GM23338 (cell line): ENCODE data around the gene C13orf46.

Source experiments
- CREB1 ChIP-seq: fragments of 250-450 bp; sonication (Bioruptor Pico); IDR thresholded peaks from 2 replicates; pipeline ENCODE4 v1.5.0; 2020; ENCODE audit warnings: low read depth, mild to moderate bottlenecking, moderate library complexity
- CTCF ChIP-seq, 2 experiments: fragments of 200-600 bp in 1 of 2; sonication (generic) in 1 of 2; conservative IDR thresholded peaks; 2 replicates each; pipeline versions ENCODE4 v1.5.1 to v1.6.1; 2016 to 2017; ENCODE audit warnings: antibody characterized with exemption in 2 of 2, low read depth in 2 of 2, mild to moderate bottlenecking in 2 of 2, moderate library complexity in 1 of 2
- EZH2 ChIP-seq: fragments of 200-600 bp; sonication (generic); IDR thresholded peaks from one replicate; pipeline ENCODE4 v1.8.0; 2017; ENCODE audit warnings: antibody characterized with exemption, mild to moderate bottlenecking, low read depth; ENCODE audit not compliant: unreplicated experiment
- EZH2phosphoT487 ChIP-seq: fragments of 200-600 bp; sonication (generic); IDR thresholded peaks from one replicate; pipeline ENCODE4 v1.8.1; 2018; ENCODE audit warnings: antibody characterized with exemption; ENCODE audit not compliant: unreplicated experiment
- JUNB ChIP-seq: IDR thresholded peaks from one replicate; pipeline ENCODE4 v1.6.1; 2016; ENCODE audit warnings: antibody characterized with exemption; ENCODE audit not compliant: unreplicated experiment
- REST ChIP-seq: IDR thresholded peaks from one replicate; pipeline ENCODE4 v1.6.1; 2018; ENCODE audit warnings: antibody characterized with exemption; ENCODE audit not compliant: unreplicated experiment

GRCh38 chr13:113970810-113971470 lies 2.9 kb downstream of the C13orf46 start:
- TF ChIP-seq JUNB (no peak), CREB1 (CRISPR knock-in tag) (no peak), CTCF (conservative IDR thresholded peaks at IDR 0.05; ENCODE audit: low read depth in 2 of 2) (no peak), REST (no peak), EZH2phosphoT487 (no peak), EZH2 (no peak)
